SW480 (cell line): ENCODE results near the gene CYTH1.

Experiments
- DNase-seq: peaks from one replicate; pipeline ENCODE4 v3.0.0-alpha.2; 2016; ENCODE audit warnings: low spot score

CYTH1 gene

DNA sequence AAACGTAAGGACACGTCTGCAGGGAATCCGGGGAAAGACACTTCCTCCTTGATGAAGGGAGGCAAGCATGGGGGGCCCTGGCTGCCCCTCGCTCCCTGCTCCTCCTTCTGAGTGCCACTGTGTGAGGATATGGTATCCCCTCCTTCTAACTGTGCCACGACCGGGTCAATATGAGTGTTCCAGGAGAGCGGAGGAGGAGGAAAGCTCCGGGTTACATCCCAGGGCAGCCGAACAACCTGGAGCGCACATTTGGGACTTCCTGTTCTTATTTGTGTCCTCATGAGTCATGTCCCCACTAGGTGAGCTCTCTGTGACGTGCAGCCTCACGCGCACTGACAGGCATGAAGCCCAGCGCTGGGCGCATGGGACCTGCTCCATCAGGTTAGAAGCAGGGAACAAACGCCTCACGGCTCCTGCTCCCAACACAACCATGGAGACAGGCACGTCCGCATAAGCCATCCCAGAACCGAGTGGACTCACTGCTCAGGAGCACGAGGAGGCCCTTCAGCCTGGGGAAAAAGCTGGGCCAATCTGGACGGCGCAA lies 112.0 kb downstream of the CYTH1 start:
- no peak for DNase-seq

DNA sequence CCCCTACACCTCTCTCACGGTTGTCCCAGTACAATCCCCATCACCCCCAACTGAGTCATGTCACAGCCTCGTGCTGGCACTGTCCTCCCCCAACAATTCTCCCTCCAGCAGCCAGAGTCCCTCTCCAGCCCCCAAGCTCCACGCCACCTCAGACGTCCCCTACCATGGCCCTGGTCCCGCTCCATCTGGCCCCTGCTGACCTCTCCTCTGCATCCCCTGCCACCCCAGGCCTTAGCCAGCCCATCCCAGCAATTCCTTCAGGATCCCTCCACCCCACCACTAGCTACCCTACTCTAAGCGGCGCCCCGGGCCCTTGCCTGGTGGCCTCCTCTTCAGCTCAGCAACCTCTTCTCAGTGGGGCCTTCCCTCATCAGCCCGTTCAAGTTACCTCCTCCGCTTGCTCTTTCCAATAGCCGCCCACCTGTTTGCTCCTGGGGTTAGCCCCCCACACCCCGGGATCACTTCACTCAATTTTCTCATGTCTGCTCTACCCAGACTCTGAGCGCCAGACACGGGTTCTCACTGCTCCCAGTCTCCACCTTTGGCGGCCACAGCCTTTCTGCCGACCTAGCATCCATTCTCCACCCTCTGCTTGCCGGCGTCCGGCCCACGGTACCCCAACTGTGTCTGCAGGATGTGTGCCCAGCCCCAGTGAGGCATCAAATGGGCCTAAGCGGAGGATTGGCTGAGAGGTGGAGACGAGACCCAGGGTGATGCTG lies 112.7 kb downstream of the CYTH1 start:
- no peak for DNase-seq

DNA sequence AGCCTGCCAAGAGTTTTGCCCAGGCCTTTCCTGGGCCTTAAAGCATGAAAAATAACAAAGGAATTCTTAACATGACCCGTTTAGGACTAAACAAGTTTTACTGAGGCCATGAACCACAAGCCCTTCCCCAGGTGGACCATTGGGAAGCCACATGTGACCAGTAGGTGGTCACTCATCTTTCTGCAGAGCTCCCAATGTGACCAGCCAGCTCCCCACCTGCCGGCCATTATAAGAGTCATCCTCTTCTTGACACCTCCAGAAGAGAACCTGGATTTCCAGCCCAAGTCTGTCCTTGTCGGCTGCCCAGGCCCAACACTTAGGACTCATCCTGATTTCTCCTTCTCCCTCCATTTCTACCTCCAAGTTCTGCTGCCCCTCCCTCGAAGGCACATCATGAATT lies 113.2 kb downstream of the CYTH1 start:
- DNase-seq, result no peak

DNA sequence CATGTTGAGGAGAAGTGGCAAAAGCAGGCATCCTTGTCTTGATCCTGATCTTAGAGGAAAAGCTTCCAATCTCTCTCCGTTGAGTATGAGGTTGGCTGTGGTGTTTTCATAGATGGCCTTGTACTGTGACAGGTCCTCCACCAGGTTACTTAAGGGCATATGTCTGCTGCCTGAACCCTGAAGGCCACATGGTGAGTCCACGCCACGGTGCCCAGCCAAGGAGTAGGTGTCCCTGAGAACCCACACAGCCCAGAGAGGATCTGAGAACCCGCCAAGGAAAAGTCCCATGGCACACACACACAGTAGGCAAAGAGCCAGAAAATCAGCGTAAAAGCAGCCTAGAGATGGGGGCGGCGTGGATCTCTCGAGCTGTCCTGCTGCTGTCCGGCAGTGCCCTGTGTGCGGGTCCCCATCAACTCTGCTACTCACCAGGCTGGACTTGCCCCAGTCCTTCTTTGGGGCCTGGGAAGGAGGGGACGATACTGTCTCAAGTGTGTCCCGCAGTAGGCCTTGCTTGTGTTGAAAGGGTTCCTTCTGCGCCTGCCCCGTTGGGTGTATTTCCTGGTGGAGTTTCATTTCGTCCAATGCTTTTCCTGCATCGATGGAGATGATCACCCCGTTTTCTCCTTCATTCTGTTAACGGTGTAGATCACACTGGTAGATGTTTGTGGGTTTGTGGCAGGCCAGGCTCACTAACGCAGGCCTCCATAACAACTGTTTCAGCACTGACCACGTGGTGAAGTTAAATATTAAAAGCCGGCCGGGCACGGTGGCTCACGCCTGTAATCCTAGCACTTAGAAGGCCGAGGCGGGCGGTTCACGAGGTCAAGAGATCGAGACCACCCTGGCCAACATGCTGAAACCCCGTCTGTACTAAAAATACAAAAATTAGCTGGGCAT lies 114.1 kb downstream of the CYTH1 start:
- peak; percentile 26 for DNase-seq

DNA sequence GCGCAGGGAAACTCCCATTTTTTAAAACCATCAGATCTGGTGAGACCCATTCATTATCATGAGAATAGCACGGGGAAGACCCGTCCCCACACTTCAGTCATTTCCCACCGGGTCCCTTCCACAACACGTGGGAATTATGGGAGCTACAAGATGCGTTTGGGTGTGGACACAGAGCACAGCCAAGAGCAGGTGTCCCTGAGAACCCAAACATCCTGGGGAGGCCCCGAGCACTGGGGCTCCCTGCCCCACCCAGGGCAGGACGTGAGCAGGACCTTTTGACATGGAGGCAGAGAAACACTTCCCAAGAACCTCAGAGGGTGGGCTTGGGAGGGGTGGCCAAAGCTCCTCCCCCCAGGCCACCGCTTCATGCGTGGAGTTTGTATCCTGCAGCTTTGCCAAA lies 115.0 kb downstream of the CYTH1 start:
- DNase-seq, result no peak

DNA sequence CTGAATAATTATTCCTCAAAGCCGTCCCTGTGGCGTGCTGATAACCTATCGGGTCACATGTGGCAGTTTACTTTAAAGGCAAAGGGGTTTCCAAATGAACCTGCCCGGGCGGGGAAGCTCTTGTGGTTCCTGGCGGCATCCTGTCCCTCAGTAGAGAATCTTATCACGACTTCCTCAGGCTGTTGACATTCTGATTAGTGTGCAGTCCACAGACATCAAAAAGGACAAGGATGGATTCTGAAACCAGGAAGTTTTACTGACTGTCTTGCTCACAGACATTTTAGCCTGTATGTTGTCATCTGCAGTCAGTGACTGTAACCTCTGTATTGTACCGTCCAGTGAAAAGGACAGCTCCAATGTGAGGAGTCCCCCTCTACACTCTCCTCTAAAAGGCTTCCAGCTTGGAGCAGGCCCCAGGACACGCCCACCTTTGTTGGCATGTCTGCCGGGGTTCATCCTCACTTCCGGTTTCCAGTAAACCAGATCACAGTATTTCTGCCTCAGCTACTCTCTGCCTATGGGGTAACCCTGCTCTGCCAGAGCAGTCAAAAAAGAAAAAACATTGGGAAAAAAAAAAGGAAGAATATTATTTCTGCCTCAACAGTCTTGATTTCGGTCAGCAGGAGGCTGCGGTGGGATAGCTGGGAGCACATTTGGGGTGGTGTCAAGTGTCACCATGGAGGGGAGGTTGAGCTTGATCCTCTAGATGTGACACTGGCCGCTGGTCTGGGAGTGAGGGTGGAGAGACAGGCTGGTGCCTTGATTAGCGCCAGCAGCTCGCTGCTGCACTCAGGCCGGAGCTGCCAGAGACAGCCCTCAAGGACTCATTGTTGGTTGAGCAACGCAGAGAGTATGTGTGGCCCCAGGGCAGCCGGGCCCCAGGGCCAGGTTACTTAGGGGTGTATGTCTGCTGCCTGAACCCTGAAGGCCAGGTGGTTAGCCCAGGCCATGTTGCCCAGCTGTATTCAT lies 115.8 kb downstream of the CYTH1 start:
- peak; percentile 51 for DNase-seq

DNA sequence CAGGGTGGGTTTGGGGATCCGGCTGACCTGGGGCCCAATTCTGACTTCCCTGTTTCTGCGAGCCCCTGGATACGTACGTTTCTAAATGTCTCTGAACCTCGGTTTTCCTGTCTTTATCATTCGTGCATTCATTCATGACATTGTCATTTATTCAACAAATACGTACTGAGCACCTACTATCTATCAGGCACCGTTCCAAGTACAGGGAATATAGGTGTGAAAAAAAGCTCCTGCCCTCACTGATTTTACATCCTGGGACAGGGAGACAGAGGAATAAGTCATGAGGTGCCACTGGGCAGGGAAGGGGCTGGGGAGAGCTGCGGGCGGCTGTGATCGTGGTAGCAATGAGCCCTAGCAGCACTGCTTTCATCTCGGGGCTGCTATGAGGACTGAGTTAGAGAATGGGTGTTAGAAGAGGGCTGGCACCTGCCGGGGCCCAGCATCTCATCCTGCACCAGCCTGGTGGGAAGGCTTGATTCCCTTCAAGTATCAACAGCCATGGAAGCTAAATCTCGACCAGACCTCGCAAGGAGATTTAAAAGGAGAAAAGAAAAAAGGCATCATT lies 116.6 kb downstream of the CYTH1 start:
- DNase-seq, result peak; percentile 14

DNA sequence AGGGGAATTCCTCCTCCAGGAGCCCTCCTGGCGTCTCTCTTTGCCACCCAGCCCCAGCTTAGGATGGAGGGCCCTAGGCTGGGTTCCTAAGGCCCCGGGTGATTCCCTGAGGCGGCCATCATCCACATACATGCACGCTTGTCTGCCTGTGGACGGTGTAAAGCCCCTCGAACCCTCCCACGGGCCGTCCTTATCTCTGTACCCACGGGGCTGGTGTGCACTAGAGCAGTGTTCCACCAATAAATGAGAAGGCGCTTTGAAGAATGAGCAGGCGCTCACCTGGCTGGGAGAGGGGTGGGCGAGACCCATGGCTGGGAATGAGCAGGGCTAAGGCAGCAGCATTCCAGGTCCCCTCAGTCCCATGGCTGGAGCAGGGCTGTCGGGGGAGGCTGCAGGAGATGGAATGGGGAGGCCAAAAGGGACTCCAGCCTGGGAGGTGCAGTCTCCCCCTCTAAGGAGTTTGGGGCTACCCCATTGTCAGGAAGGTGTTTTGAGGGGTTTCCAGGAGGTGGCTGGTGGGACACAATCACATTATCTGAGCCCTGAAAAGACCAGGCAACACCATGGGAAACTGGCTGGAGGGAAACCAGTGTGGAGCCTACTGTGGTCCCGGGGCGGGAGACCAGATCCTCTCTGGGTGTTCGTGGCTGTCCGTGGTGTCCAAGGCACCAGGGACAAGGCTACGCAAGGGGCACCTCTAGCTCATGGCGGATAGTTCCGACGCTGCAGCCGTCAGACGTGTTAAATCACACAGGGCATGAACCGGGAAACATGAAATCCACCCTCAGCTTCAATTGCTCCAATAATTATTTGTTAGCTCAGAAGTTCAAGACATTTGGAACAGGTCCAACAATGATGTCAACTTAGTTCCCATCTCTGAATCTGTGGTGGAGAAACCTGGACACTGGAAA lies 117.3 kb downstream of the CYTH1 start:
- DNase-seq, result no peak

DNA sequence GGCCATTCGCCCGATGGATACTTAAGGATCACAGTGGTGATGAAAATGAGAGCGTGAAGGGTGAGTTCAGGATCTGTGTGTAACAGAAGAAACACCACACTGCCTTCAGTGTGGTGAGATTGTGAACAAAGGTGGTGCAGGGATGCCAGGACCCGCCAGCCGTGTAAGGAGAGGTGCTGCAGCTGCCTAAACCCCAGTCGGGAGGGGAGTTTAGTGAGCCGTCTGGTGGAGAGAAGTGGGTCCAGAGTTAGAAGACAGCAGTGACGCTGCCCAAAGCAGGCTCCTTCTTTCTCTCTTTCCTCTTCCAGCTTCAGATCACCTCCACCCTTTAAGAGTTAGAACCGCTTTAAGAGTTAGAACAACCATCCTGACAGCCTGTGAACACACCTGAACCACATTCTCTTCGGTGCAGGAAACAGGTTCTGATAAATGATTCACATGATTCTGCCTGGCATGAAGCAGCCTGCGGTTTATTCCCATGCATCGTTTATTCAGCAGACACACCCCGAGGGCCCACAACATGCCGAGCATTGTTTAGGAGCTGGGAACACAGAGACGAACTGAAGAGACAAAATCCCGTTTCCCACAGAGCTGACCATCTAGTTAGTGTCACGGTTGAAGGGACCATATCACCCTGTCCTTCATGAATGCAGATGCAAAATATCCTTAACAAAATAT lies 120.8 kb downstream of the CYTH1 start:
- DNase-seq, result peak; percentile 96

DNA sequence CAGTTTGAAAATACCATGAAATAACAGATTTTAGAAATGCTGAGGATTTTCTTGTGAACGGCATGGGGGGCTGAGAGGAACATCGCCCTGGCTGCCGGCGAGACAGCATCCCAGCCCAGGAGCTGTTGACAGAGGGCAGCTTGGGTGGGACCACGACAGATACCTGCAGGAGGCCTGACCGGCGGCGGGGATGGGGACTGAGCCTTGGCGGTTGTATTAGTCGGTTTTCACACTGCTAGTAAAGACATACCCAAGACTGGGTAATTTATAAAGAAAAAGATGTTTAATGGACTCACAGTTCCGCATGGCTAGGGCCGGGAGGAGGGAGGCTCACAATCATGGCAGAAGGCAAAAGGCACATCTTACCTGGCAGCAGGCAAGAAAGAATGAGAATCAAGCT lies 122.5 kb downstream of the CYTH1 start:
- no peak for DNase-seq

DNA sequence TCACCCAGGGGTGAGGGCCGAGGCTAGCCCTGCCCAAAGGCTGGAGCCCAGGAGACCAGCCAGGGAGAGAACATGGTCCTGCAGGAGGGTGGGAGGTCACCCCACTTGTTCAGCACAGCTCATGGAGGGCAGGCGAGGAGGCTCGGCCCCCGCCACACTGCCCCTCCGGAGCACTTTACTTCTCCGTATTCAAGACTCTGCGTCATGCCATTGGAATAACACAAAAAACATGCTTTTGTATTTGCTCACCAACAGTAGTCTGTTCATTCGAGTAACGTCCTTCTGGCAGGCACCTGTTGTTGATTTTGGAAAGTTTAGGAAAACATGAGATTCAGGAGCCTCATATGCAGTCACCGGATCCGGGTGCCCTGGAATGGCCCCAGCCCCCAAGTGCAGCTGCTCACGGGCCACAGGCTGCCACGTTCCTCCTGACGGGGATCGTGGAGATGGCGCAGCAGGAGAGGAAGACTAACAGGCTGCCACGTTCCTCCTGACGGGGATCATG lies 123.7 kb downstream of the CYTH1 start:
- DNase-seq, result no peak

DNA sequence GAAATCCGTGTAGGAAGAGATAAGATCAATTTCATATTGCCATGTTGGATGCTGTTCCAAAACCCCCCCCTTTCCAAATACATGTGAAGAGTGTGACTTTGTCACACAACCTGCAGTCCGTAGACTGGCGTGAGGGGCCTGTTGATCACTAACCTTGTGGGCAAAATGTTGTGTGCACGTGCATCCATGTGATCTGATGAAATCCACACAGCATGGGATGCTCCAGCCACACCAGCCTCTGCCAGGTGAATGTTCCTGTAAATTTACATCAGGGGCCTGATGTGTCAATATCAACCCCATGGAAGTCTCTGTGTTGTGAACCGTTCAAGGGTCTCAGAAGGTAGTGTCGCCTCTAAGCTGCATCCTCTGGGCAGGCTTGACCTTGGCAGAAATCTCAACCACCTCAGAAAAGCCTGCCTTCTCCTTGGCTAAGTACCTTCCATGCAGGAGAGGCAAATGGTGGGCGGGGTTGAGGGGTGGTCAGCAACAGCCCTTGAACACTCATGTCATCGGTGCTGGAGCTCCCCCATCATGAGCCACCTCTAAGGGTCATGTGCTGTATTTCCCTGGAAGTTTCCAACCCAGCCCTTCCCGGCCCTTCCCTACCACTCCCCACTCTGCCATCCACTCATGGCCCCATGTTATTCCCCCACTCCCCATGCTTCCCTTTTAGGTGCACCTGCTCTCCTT lies 126.7 kb downstream of the CYTH1 start:
- DNase-seq, result no peak

DNA sequence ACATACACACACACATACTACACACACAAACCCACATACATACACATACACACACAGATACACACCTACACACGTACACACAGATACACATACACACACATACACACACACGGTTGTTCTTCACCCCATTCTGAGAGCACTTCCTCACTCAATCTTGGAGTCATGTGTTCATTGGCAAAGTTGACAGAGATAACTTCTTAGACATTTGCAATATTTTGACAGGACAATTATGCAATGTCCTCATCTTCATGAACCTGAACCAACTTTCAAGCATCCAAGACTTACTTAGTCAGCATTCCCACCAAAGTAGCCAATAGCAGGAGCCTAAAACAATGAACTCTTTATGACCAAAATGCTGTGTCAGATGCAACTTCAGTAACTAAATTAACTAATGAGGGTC lies 127.7 kb downstream of the CYTH1 start:
- no peak for DNase-seq

DNA sequence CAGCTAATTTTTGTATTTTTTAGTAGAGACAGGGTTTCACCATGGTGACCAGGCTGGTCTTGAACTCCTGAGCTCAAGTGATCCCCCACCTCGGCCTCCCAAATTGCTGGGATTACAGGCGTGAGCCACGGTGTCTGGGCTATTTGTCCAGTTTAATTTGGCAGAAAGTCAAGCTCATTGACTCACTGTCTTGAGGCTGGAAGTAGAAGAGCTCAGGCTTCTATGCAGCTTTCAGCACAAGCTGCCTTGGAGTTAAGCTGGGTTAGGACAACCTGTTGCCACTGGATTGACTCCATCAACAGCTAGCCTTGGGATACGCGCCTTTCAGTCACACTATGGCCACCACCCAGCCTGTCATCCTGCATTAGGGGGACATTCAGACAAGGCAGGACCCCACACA lies 128.7 kb downstream of the CYTH1 start:
- DNase-seq, result no peak

DNA sequence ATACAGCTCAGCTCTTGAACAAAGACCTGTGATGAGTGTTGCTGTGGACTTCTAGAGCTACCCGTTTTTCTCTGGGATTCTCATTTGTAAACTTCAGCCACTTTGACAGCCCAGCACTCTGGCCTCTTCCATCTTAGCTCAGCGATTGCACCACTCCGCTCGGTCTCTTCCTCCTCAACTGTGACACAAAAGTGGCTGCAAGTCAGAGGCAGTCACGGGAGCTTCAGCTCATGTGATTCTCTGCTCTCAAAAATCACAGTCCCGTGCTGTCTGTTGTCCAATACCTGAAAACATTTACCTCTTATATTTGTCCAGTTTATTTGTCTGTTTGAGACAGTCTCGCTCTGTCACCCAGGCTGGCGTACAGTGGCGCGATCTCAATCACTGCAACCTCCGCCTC lies 129.2 kb downstream of the CYTH1 start:
- no peak for DNase-seq

DNA sequence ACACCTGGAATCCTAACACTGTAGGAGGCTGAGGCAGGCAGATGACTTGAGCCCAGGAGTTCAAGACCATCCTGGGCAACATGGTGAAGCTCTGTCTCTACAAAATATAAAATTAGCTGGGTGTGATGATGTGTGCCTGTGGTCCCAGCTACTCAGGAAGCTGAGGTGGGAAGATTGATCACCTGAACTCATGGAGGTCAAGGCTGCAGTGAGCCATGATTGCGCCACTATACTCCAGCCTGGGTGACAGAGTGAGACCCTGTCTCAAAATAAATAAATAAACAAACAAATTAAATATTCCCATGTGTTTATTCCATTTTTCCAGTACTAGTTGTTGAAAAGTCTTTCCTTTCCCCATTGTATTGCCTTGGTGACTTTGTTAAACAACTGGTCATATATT lies 130.0 kb downstream of the CYTH1 start:
- DNase-seq, result no peak

DNA sequence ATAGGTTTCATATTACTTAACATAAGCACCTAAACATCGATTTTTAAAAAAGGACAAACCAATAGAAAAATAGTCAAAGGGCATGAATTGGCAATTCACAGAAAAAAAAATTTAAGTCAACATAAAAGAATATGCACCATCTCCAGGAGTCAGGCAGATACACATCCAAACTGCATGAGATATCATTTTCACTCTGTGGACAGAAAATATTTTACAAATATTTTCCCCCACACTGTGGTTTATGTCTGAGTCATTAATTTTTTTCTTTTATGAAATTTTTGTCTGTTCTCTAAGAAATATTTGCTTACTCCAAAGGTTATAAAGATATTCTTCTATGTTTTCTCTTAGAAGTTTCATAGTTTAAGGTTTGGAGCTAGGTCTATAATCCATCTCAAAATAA lies 130.5 kb downstream of the CYTH1 start:
- DNase-seq, result no peak

DNA sequence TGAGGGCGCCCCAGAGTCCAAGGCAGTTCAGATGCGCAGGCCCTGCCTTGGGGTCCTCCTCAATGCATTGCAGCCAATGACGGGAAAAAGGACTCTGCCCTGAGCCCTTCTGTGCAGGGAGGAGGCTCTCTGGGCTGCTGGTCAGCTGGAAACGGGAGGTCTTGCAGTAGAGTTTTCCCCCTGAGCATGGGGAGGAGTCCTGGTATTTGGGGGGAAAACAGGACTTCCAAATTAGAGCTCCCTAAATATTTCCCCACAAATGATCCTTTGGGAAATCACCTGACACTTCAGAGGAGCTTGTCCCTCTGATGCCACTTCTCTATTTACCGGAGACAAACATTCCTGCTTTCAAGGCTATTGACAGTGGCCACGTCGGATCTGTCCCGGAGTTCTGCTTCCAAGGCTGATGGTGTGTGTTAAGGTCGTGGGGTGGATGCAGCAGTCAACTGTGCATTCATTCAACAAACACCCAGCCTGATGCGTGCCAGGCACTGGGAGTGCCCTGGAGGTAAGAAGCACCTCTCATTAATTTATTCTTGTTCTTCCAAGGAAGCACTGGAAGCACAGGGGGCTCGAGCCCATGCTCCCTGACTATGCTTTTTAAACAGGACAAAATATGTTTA lies 131.9 kb downstream of the CYTH1 start:
- no peak for DNase-seq

DNA sequence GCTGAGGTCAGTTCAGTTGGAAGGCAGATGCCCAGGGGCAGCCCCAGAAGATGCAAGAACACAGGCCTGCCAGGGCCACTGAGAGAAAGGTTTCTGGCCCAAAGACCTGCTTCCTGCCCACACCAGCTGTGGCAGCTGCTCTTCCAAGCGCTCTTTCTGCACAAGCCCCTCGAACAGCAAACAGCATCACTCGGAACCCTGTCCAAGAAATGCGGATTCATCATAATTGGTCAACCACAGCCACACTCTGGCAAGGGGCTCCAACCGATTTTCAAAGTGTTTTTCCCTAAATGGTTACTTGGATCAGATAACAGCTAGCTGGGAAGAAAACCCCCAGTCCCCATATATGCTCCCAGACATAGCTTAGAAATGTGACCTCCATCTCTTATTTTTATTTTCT lies 133.8 kb downstream of the CYTH1 start:
- DNase-seq, result no peak
